H1 (cell line): Measurements from ENCODE around the gene RPS6KA4. TPM values are rescaled to one million over a fixed set of nuclear protein-coding genes. Genes with fewer than 3 reads are reported as not detected.

Experiments used
- CREB1 ChIP-seq: IDR thresholded peaks from 2 replicates; pipeline ENCODE4 v1.6.1; 2012; ENCODE audit warnings: inconsistent platforms
- GTF2F1 ChIP-seq: IDR thresholded peaks from 2 replicates; pipeline ENCODE4 v1.6.1; 2012; ENCODE audit warnings: low read depth, low read length, improper control_type of control experiment, borderline replicate concordance
- HDAC6 ChIP-seq: IDR thresholded peaks from one replicate; pipeline ENCODE4 v1.7.1; 2012; ENCODE audit warnings: low read depth, mild to moderate bottlenecking, inconsistent platforms, low read length, moderate library complexity
- KDM4A ChIP-seq: IDR thresholded peaks from one replicate; pipeline ENCODE4 v1.7.1; 2012; ENCODE audit warnings: low read depth, mild to moderate bottlenecking, moderate library complexity, low read length, inconsistent platforms; ENCODE audit not compliant: severe bottlenecking
- TEAD4 ChIP-seq: IDR thresholded peaks from 2 replicates; pipeline ENCODE4 v1.6.1; 2012; ENCODE audit warnings: low read depth, low read length, inconsistent platforms, mixed read lengths
- YY1 ChIP-seq: IDR thresholded peaks from 2 replicates; pipeline ENCODE4 v1.6.1; 2011; ENCODE audit warnings: low read depth, mild to moderate bottlenecking, low read length
- polyA plus RNA-seq, 7 experiments: library from polyadenylated mRNA; depleted of rRNA in 3 of 7; stranded (reverse) in 5 of 7; unstranded in 2 of 7; fragments of >200 nt in 5 of 7; fragments of 200-250 nt in 2 of 7; gene quantifications; 1 replicate in 5 of 7; 2 replicates in 1 of 7; 4 replicates in 1 of 7; pipeline versions ENCODE4 v1.2.1 to v1.2.3, GENCODE V29; 2011 to 2013; ENCODE audit warnings: missing spikeins in 2 of 7, mixed read lengths in 2 of 7
- total RNA-seq: library from RNA; stranded (reverse); fragmentation: NEBNext Ultra II Directional; extraction: Animal tissue kit (Norgen Biotek cat#: 25700); gene quantifications from 2 replicates; pipeline ENCODE4 v1.2.1, GENCODE V29; 2021

RPS6KA4 gene
- total and polyA plus RNA-seq, 2 of the 8 experiments (the other 6 are each of a cell fraction or from before 2014, with no cell fraction given): 8.2 to 12.6 TPM

DNA sequence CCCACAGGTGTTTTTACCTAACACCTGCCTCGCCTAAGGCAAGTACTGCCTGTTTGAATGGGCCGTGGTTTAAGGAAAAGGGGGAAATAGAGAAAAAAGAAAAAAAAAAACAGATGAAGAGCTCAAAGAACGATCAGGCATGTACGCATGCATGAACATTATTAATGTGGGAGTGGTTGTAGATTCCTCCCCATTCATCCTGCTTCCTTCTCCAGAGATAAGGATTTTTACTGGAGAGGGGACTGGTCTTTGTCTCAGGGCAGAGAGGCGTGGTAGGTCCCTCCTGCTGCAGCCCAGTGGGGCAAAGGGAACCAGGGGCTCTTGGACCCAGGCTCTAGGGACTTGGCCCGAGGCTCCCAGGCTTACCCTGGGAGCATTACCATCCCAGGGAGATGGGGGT is 23.1 kb downstream of the RPS6KA4 start (continued):
- TF ChIP-seq YY1 (no peak), TEAD4 (no peak), CREB1 (no peak), HDAC6 (no peak), GTF2F1 (no peak), KDM4A (no peak)
